Activated T-cell treated with anti-CD3 and anti-CD28 coated beads for 48 hours (primary cell): Measurements from ENCODE around the gene KLB.
"Not testable (repeated sequence)": the region's sequence is repeated elsewhere in the genome, so short reads cannot be mapped to it uniquely, and the experiment has no call there.

ENCODE experiments used
- DNase-seq: peaks from one replicate; pipeline ENCODE4 v3.0.0-alpha.2; 2020; ENCODE audit warnings: low read depth

Gene KLB

DNA sequence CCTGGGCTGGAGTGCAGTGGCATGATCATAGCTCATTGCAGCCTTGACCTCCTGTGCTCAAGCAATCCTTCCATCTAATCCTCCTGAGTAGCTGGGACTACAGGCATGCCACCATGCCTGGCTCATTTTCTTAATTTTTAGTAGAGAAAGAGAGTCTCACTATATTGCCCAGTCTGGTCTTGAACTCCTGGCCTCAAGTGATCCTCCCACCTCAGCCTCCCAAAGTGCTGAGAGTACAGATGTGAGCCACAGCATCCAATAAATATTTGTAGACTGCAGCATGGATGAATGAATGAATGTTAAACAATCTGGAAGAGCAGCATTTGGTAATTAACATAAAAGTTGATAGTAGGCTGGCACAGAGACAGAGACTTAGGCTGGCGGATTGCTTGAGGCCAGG lies 20.0 kb downstream of the KLB start:
- DNase-seq: no peak

DNA sequence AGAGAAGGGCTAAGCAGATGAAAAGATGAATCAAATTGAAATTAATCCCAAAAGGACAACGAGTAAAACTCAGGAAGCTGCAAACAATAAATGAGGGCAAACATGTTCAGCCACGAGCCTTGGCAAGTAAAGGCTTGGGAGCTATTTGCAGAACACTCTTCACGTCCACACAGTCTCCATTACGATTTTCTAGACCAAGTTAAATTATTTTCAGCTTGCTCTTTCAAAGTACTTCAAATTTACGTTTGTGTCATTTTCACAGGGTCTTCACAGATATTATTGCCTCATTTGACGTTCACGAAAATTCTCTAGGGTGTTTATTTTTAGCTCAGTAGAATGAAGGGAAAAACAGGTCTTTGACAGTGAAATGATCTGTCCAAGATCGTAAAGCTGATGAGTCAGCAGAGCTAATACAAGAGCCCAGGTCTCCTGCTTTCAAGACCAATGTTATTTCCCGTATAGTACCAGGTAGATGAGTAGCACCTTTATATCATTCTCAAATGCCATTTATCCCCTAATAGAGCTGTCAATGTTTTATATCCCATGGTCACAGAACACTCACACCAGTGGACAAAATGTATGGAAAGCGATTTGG lies 20.9 kb downstream of the KLB start:
- DNase-seq: no peak

DNA sequence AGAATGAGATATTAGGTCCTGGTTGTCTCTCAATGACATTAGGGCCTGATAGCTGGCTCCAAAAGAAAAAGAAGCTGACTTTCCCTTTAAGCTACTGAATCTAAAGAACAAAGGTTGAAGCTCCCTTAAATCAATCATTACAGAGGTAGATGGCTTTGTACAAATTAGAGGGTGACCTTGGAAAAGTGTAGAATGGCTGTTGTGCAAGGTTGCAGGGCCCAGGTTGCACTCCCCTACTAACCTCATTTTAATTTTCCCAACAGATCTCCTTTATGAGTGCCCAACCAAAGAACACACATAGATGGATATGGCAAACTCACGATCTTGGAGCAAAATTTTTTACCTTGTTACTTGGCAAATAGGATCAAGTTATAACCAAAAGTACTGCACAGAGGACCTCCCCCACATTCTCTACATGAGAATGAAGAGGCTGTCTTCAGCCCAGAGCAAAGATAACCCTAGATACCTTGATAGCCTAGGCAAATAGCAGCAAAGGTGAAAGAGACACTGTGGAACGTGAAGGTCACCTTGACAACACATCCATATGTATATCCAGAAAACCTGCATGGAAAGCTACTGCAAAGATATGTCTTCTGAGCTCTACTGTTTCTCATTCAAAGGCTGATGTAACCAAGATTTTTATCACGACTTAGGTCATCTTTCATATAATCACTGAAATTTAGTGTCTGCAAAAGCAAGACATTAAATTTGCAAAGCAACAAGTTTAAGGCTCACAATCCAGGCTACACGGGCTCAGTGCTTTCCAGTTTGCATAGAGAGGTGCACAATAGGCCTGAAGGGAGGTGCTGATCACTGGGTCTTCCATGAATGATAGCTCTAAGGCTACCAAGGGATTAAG lies 23.0 kb downstream of the KLB start:
- no peak for DNase-seq

DNA sequence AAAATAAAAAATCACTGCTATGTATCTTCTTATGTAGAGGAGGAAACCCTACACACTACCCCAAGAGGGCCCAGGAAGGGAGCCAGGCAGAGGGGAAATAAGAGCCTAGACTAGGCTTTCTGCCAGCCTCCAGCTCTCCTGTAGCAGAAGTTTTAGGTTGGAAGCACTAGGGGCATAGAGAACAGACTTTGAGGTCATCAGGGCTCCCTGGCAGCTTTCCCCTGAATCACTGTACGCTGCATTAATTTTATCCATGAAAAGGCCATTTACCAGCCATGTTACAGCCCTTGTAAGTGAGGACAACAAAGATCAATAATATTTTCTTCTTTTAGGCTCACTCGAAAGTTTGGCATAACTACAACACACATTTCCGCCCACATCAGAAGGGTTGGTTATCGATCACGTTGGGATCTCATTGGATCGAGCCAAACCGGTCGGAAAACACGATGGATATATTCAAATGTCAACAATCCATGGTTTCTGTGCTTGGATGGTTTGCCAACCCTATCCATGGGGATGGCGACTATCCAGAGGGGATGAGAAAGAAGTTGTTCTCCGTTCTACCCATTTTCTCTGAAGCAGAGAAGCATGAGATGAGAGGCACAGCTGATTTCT lies 27.3 kb downstream of the KLB start:
- no peak for DNase-seq

DNA sequence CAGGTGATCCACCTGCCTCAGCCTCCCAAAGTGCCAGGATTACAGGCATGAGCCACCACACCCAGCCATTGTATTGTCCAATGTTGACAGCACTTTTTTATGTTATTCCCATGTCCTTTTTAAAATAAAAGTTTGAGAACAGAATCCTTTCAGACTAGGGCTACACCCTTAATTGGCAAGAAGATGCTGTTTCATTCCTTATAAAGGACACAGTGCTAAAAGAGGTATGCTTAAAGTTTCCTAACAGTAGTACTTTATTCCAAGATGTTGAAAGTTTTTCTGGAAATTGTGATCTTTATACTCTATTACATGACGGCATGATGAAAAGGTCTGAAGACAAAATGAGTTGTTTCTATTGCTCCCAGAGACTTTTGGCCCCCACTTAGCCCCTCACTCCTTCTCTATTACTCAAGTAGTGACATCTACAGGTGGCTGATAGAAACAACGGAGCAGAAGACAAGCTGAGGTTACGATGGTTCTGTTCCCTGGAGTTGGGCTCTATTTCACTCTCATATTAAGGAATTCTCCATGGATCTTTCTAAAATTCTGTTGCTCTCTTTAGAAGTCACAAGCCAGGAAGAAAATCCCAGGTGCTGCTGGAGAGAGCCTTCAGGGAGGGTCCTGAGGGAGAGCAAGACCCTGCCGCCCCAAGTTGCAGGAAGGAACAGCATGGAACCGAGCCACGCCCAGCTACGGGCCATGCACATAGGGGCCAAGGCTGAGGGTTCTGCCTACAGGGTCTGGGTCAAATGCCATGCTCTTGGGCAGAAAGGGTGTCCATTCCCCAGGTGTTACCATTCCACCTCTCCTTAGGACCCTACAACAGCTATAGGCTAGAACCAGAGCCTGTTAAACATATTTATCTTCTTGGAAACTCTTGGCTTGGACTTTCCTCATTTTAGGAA lies 29.2 kb downstream of the KLB start:
- no peak for DNase-seq

DNA sequence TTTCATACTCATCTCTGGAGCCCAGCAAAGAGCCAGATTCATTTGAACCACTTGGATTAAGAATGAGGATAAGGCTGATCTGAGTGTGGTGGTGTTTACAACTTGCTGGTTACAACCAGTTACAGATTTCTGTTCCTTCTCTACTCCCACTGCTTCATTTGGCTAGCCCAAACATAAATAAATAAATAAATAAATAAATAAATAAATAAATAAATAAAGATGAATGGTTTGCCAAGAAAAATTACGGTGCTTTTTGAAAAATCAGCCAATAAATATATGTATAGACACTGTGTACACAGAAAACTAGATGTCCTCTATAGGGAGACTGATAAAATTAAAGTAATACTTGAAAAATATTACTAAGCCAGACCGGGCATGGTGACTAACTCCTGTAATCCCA lies 34.9 kb downstream of the KLB start:
- no peak for DNase-seq

DNA sequence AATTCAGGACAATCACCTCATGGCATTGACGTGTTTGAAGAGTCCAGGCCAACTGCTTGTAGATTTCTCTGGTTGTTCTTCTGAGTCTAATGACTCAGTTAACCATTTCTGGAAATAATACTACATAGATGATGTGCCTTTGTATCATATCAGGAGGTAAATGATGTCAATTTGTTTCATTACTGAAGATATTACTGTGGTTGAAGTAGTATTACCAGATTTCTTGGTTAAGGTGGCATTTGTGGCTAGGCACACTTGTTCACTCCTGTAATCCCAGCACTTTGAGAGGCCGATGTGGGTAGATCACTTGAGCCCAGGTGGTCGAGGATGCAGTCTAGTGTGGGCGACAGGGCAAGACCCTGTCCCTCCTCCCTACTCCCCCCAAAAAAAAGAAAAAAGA lies 36.3 kb downstream of the KLB start:
- no peak for DNase-seq

DNA sequence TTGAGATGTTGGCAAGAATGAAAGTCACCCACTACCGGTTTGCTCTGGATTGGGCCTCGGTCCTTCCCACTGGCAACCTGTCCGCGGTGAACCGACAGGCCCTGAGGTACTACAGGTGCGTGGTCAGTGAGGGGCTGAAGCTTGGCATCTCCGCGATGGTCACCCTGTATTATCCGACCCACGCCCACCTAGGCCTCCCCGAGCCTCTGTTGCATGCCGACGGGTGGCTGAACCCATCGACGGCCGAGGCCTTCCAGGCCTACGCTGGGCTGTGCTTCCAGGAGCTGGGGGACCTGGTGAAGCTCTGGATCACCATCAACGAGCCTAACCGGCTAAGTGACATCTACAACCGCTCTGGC lies 39.7 kb downstream of the KLB start:
- no peak for DNase-seq

DNA sequence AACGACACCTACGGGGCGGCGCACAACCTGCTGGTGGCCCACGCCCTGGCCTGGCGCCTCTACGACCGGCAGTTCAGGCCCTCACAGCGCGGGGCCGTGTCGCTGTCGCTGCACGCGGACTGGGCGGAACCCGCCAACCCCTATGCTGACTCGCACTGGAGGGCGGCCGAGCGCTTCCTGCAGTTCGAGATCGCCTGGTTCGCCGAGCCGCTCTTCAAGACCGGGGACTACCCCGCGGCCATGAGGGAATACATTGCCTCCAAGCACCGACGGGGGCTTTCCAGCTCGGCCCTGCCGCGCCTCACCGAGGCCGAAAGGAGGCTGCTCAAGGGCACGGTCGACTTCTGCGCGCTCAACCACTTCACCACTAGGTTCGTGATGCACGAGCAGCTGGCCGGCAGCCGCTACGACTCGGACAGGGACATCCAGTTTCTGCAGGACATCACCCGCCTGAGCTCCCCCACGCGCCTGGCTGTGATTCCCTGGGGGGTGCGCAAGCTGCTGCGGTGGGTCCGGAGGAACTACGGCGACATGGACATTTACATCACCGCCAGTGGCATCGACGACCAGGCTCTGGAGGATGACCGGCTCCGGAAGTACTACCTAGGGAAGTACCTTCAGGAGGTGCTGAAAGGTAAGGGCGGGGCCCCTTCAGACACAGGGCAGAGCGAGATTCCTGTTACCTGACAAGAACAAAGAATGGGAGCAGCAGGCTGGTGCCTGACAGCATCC lies 40.3 kb downstream of the KLB start:
- DNase-seq: peak; percentile 31

DNA sequence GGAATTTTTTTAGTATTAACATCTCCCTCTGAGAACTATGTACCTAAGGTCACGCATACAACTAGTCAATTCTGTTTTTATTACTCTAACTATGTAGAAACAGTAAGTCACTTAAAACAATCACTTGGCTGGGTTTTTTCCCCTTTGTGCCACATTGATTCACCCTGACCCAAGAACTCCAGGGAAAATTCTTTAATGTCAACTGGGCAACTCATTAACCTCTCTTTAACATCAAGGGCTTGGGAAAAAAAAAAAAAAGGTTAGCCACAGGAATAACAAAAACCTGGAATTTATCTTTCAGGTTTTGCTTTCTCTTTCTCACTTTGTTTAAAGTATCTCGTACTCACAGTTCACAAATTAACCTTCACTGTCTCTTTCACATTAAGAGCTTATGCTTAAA lies 43.9 kb downstream of the KLB start:
- DNase-seq: no peak

DNA sequence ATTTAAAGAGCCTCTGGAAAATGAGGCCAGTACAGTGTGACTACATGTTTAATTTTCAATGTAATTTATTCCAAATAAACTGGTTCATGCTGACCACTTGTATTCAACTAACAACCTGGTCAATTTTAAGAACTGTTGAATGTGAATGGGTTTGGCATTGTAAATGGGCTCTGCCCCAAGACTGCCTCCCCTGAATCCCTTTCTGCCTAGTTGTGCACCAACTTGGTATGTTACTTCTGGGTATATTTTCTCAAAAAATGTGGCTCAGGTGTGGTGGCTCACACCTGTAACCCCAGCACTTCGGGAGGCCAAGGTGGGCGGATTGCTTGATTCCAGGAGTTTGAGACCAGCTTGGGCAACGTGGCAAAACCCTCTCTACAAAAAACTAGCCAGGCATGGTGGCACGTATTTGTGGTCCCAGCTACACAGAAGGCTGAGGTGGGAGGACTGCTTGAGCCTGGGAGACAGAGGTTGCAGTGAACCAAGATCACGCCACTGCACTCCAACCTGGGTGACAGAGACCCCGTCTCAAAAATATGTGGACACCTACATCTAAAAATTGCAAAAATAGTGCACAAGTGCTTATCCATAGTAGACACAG lies 44.8 kb downstream of the KLB start:
- no peak for DNase-seq

DNA sequence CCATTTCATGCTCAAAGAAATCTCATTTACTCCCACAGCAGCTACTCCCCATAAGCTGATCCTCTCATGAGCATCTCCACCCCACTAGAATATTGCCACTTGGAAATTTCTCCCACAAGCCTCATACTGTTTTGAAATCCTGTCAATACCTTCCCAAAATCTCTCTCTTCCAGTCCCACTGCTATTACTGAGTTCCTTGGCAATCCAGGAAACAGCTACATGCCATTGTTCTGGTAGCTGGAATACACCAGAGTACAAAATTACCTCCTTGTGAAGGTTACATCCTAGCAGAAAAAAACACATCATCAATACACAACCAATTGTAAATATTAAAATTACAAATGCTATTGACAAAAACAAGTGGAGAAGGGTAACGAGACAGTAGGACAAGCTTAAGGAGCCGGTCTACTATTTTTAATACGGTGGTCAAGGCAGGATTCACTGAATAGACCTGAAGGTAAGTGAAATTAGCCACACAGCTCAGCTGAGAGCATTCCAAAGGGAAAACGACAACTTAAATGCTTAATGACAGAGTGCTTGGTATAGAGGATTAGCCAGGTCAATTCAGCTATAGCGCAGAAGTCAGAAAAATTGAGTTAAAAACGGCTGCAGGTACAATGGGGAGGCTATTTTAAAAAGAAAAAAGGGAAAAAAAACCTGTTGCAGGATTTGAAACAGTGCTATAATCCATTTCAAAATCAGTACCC lies 45.6 kb downstream of the KLB start:
- no peak for DNase-seq

DNA sequence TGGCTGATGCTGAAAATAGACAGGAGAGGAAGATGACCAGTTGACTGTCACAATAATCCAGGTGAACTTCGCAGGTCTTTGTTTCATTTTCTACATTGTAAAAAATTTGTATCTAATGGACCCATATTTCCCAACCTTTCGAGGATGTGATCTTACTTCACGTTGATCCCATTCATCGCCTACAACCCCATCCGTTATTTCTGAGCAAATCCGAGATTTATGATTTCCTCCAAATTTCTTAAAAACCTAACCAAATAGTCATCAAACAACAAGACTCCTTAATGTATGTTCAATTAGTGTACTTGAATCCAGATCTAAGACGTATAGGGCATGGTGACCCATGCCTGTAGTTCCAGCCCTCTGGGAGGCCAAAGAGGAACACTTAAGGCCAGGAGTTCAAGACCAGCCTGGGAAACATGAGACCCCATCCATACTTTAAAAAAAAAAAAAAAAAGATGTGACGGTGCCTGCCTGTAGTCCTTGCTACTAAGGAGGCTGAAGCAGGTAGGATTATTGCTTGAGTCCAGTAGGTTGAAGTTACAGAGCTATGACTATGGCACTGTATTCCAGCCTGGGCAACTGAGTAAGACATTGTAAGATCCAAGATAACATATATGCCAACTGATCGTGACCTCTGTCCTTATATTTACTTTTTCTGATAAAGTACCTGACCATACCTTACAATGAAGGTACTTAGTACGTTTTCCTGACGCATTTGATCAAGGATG lies 46.3 kb downstream of the KLB start:
- no peak for DNase-seq

DNA sequence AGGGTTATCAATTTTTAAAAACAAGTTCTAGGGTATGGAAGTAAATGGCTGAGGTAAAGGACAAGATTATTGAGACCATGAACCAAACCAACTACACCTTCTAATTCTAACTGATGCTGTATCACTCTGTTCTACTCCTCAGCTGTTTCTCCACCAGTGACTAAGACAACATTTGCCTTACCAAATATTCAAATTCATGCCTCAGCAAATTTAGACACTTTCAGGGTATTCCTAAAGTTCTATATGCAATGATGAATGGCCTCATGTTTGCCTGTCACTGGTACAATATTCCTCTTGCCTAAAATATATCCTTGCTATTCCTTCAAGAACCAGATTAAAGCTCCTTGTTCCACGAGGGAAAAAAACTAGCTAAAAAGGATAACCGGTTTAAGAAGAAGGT lies 47.0 kb downstream of the KLB start:
- no peak for DNase-seq

DNA sequence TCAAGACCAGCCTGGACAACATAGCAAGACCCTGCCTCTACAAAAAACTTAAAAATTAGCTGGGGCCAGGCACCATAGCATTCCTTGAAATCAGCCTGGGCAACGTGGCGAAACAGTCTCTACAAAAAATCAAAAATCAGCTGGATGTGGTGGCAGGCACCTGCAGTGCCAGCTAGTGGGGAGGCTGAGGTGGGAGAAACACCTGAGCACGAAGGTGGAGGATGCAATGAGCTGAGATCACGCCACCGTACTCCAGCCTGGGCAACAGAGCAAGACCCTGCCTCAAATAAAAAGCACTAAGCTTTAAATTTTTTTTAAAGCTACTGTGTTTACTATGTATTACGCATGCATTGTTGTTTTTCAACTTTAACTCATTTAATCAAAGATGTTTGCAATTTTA lies 48.8 kb downstream of the KLB start:
- DNase-seq: no peak

DNA sequence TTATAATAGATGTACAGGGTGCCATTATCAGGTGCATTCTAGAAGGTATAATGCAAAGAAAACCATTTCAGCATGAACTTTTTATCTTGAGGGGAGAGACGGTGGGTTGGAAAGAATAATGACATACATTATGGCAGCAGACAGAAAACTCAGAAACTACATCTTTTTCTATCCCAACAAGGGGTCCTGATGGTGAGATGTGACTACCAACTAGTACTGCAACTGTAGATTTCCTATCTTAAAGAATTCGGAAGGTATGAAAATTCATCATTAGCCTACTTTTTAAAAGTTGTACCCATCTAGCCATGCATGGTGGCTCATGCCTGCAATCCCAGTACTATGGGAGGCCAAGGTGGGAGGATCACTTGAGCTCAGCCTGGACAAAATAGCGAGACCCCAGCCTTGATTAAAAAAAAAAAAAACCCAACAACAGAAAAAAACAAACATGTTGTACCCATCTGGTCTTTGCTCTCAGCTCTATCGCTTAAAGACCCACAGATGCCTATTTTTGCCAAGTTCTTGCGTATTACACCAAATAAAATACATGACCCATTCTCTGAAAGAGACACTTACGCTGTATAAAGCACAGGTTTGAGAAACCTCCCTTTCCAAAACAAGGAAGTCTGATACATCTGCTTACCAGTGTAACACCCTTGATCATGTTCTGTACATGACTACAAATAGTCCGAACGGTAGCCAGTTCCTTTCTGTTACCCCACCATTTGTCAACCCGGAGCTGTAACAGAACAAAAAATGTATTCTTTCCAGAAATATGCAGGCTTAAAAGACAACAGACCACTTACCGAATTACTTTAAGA lies 50.4 kb downstream of the KLB start:
- no peak for DNase-seq

DNA sequence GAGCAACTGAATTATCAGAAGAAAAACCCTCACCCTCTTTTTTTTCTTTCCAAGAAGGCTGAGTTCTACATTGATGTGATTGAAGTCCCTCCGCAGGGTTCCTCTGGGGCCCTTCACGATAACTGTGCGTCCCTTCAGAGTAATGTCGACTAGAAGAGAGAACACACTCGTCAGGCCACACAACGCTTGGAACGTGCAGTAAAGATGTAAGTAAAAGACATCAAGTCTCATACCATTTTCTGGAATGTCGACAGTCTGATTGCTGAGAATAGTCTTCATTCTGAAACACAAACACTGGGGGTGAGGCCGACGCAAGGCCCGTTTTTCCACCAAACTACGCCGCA lies 51.4 kb downstream of the KLB start:
- DNase-seq: not testable (repeated sequence)

DNA sequence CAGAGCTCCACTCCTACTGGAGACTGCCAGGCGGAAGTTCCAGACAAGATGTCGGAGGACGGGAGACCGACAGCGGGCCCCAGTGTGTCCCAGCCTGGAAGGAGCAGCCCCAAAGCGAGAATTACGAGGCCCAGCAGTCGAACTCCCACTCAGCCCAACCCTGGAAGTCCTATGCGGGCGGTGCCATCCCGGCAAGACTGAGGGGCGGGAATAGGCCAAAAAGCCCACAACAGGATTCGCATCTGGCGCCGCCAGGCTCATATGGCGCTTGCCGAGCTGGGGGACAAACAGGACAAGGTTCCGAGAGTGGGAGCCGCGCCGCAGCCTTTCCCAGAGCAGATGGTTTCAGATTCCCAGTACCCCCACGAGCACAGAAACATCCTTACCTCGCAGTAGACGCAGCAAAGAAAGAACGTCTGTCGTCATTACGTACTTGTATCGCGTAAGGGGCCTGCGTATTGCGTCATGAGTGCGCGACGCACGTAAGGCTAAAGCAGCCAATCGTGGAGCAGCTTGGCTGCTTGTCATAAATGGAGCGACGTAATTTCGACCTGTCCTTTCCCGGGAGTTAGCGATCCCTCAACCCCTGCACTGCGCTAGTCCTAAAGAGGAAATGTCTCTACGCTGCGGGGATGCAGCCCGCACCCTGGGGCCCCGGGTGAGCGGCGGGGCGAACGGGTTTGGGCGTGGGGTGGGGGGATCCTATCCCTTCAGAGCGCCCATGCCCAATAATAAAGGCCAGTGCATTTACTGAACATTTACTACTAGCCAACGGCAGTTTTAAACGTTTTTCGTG lies 52.0 kb downstream of the KLB start, which contains the start of the genes LIAS and RPL9:
LIAS (plus strand) TSS at position 552 of the 796 bp plus-strand sequence; CDS start at position 614, 62 bp downstream.
RPL9 (minus strand) TSS at position 418 of the 796 bp plus-strand sequence. CDS start 483 bp downstream, outside the sequence.
- peak; percentile 88 for DNase-seq
